ENCODE results near the gene SLC35F1.

DNA sequence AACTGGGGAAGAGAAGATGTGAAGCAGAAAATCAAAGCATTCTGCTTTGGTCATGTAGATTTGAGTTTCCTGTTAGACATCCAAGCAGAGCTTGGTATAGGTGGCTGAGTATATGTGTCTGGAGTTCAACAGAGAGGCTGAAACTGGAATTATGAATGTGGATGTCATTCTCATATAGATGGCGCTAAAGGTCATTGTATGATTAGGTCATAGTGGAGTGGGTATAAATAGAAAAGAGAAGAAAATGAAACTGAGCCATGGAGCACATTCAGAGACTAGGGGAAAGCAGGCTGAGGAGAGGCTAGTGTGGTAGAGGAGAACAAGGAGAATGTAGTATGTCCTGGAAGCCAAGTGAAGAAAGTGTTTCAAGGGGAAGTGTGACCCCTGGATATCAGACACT is 345.4 kb downstream of the SLC35F1 start:
- TF ChIP-seq, protein P1, sequence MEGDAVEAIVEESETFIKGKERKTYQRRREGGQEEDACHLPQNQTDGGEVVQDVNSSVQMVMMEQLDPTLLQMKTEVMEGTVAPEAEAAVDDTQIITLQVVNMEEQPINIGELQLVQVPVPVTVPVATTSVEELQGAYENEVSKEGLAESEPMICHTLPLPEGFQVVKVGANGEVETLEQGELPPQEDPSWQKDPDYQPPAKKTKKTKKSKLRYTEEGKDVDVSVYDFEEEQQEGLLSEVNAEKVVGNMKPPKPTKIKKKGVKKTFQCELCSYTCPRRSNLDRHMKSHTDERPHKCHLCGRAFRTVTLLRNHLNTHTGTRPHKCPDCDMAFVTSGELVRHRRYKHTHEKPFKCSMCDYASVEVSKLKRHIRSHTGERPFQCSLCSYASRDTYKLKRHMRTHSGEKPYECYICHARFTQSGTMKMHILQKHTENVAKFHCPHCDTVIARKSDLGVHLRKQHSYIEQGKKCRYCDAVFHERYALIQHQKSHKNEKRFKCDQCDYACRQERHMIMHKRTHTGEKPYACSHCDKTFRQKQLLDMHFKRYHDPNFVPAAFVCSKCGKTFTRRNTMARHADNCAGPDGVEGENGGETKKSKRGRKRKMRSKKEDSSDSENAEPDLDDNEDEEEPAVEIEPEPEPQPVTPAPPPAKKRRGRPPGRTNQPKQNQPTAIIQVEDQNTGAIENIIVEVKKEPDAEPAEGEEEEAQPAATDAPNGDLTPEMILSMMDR (IDR thresholded peaks at IDR 0.05), result no peak
- TF ChIP-seq EZH2 (IDR thresholded peaks at IDR 0.05; ENCODE audit: borderline replicate concordance, insufficient read depth, low read depth, low read length, poor library complexity, severe bottlenecking), result no peak
